Measurements from ENCODE around the gene TENT4A.

- TF ChIP-seq POLR2AphosphoS5 (IDR thresholded peaks at IDR 0.05), result no peak
- TF ChIP-seq CTCF (IDR thresholded peaks at IDR 0.05), result no peak
- TF ChIP-seq POLR2A (IDR thresholded peaks at IDR 0.05), result no peak
These were observed 45.5 kb downstream of the TENT4A start for GRCh38 chr5:6758706-6759105.
